ENCODE measurements around the gene HERC4.

GRCh38 chr10:67875340-67876238, 199.5 kb downstream of the HERC4 start:
- TF ChIP-seq CTCF (IDR thresholded peaks at IDR 0.05) = no peak
- TF ChIP-seq POLR2A (IDR thresholded peaks at IDR 0.05) = no peak

Measured in Peyer's patch (tissue), 4 donors.